ENCODE data around the gene UBXN7.

Gene UBXN7

DNA sequence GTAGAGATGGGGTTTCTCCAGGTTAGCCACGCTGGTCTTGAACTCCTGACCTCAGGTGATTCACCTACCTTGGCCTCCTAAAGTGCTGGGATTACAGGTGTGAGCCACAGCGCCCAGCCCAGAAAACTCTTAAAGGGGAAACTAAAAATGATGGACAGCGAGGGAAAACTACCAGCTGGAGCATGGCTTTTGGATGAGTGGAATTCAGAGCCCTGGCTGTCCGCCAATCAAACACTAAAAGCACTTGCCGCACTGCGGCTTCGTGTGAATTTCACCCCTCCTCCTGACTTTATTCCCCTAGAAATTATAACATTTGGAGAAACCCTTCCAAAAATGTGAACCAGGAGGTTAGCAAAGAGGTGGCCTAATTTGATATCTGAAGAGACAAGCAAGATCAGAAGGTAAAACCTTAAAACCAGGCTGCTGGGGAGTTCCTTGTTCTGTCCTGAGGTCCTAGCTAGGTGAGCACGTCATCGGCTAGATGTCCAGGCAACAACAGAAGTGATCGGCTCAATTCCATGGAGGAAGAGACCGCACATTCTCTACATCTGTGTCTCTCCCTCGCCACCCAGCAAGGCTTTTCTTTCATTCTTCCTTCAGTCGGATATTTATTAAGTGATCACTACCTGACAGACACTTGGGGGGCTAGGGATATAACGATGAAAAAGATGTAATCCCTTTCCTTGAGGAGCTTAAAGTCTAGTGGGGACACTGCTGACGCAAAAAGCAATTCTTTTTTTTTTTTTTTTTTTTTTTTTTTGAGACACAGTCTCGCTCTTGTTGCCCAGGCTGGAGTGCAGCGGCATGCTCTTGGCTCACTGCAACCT is 95.7 kb downstream of the UBXN7 start:
- ChIA-PET CTCF (no interaction called here), POLR2A (no interaction called here)
- no peak for DNase-seq (ENCODE audit: extremely low spot score)
- TF ChIP-seq ELF4 (IDR thresholded peaks at IDR 0.05) (no peak), LEF1 (IDR thresholded peaks at IDR 0.05; ENCODE audit: borderline replicate concordance) (no peak), FOXK2 (IDR thresholded peaks at IDR 0.05) (no peak), FOXM1 (IDR thresholded peaks at IDR 0.05; ENCODE audit: borderline replicate concordance) (no peak), CTBP1 (IDR thresholded peaks at IDR 0.05; ENCODE audit: borderline replicate concordance) (no peak), NFRKB (IDR thresholded peaks at IDR 0.05) (no peak), TARDBP (IDR thresholded peaks at IDR 0.05) (no peak), SUZ12 (IDR thresholded peaks at IDR 0.05) (no peak), BHLHE40 (IDR thresholded peaks at IDR 0.05; ENCODE audit: borderline replicate concordance) (no peak), HDGF (IDR thresholded peaks at IDR 0.05; ENCODE audit: borderline replicate concordance) (no peak), SP1 (IDR thresholded peaks at IDR 0.05) (no peak)
- TF ChIP-seq, protein P1, sequence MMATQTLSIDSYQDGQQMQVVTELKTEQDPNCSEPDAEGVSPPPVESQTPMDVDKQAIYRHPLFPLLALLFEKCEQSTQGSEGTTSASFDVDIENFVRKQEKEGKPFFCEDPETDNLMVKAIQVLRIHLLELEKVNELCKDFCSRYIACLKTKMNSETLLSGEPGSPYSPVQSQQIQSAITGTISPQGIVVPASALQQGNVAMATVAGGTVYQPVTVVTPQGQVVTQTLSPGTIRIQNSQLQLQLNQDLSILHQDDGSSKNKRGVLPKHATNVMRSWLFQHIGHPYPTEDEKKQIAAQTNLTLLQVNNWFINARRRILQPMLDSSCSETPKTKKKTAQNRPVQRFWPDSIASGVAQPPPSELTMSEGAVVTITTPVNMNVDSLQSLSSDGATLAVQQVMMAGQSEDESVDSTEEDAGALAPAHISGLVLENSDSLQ (IDR thresholded peaks at IDR 0.05), result no peak

DNA sequence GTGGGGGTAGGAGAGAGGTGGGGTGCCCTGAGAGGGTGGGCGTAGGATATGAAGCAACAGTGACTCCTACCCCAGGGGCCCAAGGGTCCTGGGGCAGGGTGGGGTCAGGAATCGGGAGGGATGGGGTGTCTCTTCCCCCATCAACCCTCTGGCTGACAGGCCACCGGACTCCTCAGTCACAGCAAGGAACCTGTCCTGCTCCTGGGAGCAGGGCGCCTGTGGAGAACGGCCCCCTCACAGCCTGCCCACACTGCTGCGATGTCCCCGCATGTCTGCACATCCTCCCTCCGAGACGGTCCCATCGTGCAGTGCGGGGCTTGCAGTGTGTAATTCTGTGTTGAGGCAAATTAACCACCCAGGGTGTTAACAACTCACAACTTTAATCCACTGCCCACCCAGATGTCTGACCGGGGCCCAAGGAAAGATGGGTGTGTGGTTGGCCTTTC is 96.7 kb downstream of the UBXN7 start:
- ChIA-PET POLR2A (no interaction called here), CTCF (no interaction called here)
- DNase-seq (ENCODE audit: extremely low spot score), result no peak
- TF ChIP-seq ZNF384 (IDR thresholded peaks at IDR 0.05) (no peak), LEF1 (IDR thresholded peaks at IDR 0.05; ENCODE audit: borderline replicate concordance) (no peak), BHLHE40 (IDR thresholded peaks at IDR 0.05; ENCODE audit: borderline replicate concordance) (no peak), SP1 (IDR thresholded peaks at IDR 0.05) (no peak), L3MBTL2 (conservative IDR thresholded peaks at IDR 0.05) (no peak), FOXM1 (IDR thresholded peaks at IDR 0.05; ENCODE audit: borderline replicate concordance) (no peak)
- TF ChIP-seq, protein P1 (IDR thresholded peaks at IDR 0.05), result no peak

DNA sequence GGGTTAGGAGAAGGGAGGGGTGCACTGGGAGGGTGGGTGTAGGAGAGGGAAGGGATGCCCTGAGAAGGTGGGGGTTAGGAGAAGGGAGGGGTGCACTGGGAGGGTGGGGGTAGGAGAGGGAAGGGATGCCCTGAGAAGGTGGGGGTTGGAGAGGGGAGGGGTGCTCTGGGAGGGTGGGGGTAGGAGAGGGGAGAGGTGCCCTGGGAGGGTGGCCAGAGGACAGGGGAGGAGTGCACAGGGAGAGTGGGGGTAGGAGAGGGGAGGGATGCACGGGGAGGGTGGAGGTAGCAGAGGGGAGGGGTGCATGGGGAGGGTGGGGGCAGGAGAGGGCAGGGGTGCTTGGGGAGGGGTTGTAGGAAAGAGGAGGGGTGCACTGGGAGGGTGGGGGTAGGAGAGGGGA is 97.2 kb downstream of the UBXN7 start:
- CTCF ChIA-PET, result no interaction called here
- DNase-seq (ENCODE audit: extremely low spot score), result no peak
- TF ChIP-seq ZNF384 (IDR thresholded peaks at IDR 0.05), result no peak
- no peak for TF ChIP-seq SP1 (IDR thresholded peaks at IDR 0.05)
- POLR2A ChIA-PET, result no interaction called here

DNA sequence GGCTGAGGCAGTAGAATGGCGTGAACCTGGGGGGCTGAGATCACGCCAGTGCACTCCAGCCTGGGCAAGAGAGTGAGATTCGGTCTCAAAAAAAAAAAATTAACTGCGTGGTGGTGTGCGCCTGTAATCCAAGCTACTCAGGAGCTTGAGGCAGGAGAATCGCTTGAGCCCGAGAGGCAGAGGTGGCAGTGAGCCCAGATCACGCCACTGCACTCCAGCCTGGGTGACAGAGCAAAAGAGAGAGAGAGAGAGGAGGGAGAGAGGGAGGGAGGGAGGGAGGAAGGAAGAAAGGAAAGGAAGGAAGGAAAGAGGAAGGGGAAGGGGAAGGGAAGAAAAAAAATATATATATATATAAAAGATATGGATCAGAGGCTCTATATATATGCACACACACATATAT is 100.1 kb downstream of the UBXN7 start:
- TF ChIP-seq FOXM1 (IDR thresholded peaks at IDR 0.05; ENCODE audit: borderline replicate concordance) (no peak), FOXK2 (IDR thresholded peaks at IDR 0.05) (no peak), SUZ12 (IDR thresholded peaks at IDR 0.05) (no peak), CTBP1 (IDR thresholded peaks at IDR 0.05; ENCODE audit: borderline replicate concordance) (no peak)
- CTCF ChIA-PET, result no interaction called here
- no peak for DNase-seq (ENCODE audit: extremely low spot score)
- POLR2A ChIA-PET, result no interaction called here

DNA sequence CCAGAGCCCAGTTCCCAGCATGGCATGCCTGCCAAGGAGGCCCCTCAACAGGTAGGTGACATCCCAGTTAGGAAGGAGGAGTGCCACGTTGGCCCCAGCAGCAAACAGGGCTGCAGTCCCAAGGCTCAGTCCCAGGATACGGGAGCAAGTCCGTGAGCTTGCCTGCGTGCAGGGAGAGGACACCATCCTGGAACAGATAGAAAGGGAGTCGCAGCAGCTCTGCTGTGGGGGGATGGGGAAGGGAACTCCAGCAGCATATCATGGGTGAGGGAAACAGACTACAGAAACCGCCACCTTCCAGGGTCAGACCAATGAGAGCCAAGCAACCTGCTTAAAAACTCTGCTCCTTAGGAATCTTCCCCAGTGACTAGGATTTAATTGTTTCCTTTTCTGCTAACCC is 104.8 kb downstream of the UBXN7 start:
- DNase-seq (ENCODE audit: extremely low spot score), result no peak
- POLR2A ChIA-PET, result interaction anchor here (1.0 kb wide), 1 partner anchor 9 kb away, joined by 4 read pairs; the partner anchor contains the start of gene DYNLT2B
- TF ChIP-seq FOXM1 (IDR thresholded peaks at IDR 0.05; ENCODE audit: borderline replicate concordance) (no peak), SUZ12 (IDR thresholded peaks at IDR 0.05) (no peak), CTBP1 (IDR thresholded peaks at IDR 0.05; ENCODE audit: borderline replicate concordance) (no peak), NFRKB (IDR thresholded peaks at IDR 0.05) (no peak), SP1 (IDR thresholded peaks at IDR 0.05) (no peak), L3MBTL2 (conservative IDR thresholded peaks at IDR 0.05) (no peak), TARDBP (IDR thresholded peaks at IDR 0.05) (no peak), FOXA1 (IDR thresholded peaks at IDR 0.05) (no peak)
- TF ChIP-seq, protein P1 (IDR thresholded peaks at IDR 0.05), result no peak
- CTCF ChIA-PET, result no interaction called here

DNA sequence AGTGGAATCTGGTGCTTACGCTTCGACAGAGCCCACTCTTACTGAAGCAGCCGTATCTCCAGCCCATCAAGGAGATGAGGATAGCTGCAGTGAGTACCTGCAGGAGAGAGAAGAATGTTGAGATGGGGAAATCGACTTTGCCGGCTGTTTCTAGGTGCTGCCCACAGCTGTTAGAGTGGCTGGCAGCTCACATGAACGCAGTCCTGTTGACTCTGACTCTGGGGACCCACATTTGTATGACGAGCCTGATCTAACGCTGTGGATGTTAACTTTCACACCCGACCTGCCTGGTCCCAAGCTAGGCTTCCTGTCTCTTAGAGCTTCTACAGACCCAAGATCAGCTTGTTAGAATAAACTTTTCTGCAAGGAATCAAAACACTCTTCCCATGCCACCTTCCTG is 105.3 kb downstream of the UBXN7 start:
- no peak for DNase-seq (ENCODE audit: extremely low spot score)
- CTCF ChIA-PET, result no interaction called here
- POLR2A ChIA-PET, result interaction anchor here (1.0 kb wide), 1 partner anchor 9 kb away, joined by 4 read pairs; the partner anchor contains the start of gene DYNLT2B
- TF ChIP-seq SUZ12 (IDR thresholded peaks at IDR 0.05) (no peak), FOXK2 (IDR thresholded peaks at IDR 0.05) (no peak), FOXM1 (IDR thresholded peaks at IDR 0.05; ENCODE audit: borderline replicate concordance) (no peak), ZNF384 (IDR thresholded peaks at IDR 0.05) (no peak), LEF1 (IDR thresholded peaks at IDR 0.05; ENCODE audit: borderline replicate concordance) (no peak), ELF4 (IDR thresholded peaks at IDR 0.05) (no peak)

DNA sequence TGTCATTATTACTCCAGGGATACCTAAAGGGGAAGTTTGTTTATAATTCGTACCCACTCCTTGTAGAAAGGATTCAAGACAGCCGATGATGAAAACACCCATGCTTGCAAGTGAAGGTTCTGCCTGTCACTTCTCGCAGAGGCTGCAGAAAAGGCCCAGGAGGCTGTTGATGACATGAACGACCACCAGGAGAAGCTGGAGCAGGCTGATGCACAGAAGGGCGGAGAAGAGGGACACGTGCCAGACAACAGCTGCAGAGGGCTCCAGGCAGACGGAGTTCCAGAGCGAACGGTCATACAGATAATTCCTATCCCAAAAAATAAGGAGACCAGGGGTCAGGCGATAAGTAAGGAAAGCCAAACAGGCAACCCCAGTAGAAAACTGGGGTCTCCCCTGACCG is 108.5 kb downstream of the UBXN7 start:
- TF ChIP-seq, protein P1 (IDR thresholded peaks at IDR 0.05), result peak; percentile 38; the same call in 1 of the 2 replicates
- TF ChIP-seq TARDBP (IDR thresholded peaks at IDR 0.05), result no peak
- no peak for TF ChIP-seq ZNF384 (IDR thresholded peaks at IDR 0.05)
- DNase-seq (ENCODE audit: extremely low spot score), result peak; percentile 39
- POLR2A ChIA-PET, result no interaction called here
- CTCF ChIA-PET, result interaction anchor here (0.6 kb wide), 1 partner anchor 134 kb away, joined by 5 read pairs; no protein-coding TSS in a partner anchor
